Lower leg skin (tissue), 3 donors: ENCODE results near the gene FAM83G.
"Not testable (repeated sequence)": the region's sequence is repeated elsewhere in the genome, so short reads cannot be mapped to it uniquely, and the experiment has no call there.

Source experiments
- POLR2A ChIP-seq, 2 donors: fragments of 450-650 bp; IDR thresholded peaks; one replicate each; pipeline ENCODE4 v1.6.1; 2016 to 2017; ENCODE audit warnings: antibody characterized with exemption in 2 of 2, mild to moderate bottlenecking in 1 of 2, moderate library complexity in 1 of 2
- TF ChIP-seq, protein P1 (sequence below), 3 donors: fragments of 450-650 bp; IDR thresholded peaks; one replicate each; pipeline ENCODE4 v1.5.1; 2016; ENCODE audit warnings: antibody characterized with exemption in 3 of 3, mild to moderate bottlenecking in 3 of 3, moderate library complexity in 2 of 3

DNA sequence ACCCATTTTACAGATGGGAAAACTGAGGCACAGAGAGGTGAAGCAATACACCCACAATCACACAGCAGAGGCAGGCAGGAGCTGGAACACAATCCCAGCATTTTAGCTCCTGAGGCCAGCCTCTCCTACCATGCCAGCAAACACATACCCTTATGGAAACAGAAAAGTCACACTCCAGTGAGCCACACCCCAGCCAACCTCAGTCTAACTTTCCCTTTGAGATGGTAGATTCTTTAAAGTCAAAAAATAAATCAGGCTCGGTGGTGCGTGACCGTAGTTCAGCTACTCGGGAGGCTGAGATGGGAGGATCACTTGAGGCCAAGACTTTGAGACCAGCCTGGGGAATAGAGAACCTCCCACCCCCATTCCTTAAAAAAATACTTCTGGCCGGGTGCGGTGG is 31.6 kb upstream of the FAM83G start:
- TF ChIP-seq, protein P1, sequence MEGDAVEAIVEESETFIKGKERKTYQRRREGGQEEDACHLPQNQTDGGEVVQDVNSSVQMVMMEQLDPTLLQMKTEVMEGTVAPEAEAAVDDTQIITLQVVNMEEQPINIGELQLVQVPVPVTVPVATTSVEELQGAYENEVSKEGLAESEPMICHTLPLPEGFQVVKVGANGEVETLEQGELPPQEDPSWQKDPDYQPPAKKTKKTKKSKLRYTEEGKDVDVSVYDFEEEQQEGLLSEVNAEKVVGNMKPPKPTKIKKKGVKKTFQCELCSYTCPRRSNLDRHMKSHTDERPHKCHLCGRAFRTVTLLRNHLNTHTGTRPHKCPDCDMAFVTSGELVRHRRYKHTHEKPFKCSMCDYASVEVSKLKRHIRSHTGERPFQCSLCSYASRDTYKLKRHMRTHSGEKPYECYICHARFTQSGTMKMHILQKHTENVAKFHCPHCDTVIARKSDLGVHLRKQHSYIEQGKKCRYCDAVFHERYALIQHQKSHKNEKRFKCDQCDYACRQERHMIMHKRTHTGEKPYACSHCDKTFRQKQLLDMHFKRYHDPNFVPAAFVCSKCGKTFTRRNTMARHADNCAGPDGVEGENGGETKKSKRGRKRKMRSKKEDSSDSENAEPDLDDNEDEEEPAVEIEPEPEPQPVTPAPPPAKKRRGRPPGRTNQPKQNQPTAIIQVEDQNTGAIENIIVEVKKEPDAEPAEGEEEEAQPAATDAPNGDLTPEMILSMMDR (IDR thresholded peaks at IDR 0.05): not testable (repeated sequence)
- TF ChIP-seq POLR2A (IDR thresholded peaks at IDR 0.05): not testable (repeated sequence)
